GM13976 (cell line): ENCODE results near the gene LIG1.

Experiments
- DNase-seq: peaks from one replicate; pipeline ENCODE4 v3.0.0; 2012; ENCODE audit warnings: low spot score
- CTCF ChIP-seq: IDR thresholded peaks from 2 replicates; pipeline ENCODE4 v1.5.1; 2012; ENCODE audit warnings: borderline replicate concordance, mild to moderate bottlenecking; ENCODE audit not compliant: insufficient read depth; ENCODE audit errors: extremely low read depth, missing control alignments, control extremely low read depth
- in situ Hi-C: fragments of 300-500 bp; cut with MboI; formaldehyde crosslinking; loops from one replicate; pipeline ENCODE4 v1.12.0; 2022; ENCODE audit warnings: low sequenced_read_pairs, mixed read lengths, inconsistent platforms; ENCODE audit not compliant: unreplicated experiment

Gene LIG1

GRCh38 chr19:48169939-48170803 is at the start of gene LIG1, which contains the start of gene ZSWIM9:
Gene LIG1, minus strand, starts transcription at chr19:48170344. Its CDS starts 4,778 bp downstream, at chr19:48165566.
Gene ZSWIM9, plus strand, starts transcription at chr19:48170680. Its CDS starts 1,123 bp downstream, at chr19:48171803.
- peak; percentile 97 for DNase-seq
- no peak for TF ChIP-seq CTCF
- in situ Hi-C loops: no loop called here

- no peak for DNase-seq
- no peak for TF ChIP-seq CTCF
- in situ Hi-C loops: no loop called here
These were observed 48.9 kb upstream of the LIG1 start for GRCh38 chr19:48218997-48219396.

GRCh38 chr19:48216933-48217332 is 46.8 kb upstream of the LIG1 start:
- DNase-seq: no peak
- TF ChIP-seq CTCF: no peak
- in situ Hi-C loops: no loop called here

- TF ChIP-seq CTCF: no peak
- no peak for DNase-seq
- in situ Hi-C loops: no loop called here
These were observed 43.8 kb upstream of the LIG1 start for GRCh38 chr19:48213959-48214358.

- in situ Hi-C loops: no loop called here
- no peak for TF ChIP-seq CTCF
- DNase-seq: no peak
These were observed 39.9 kb upstream of the LIG1 start for GRCh38 chr19:48210005-48210404.

- no peak for DNase-seq
- no peak for TF ChIP-seq CTCF
- in situ Hi-C loops: no loop called here
These were observed 36.4 kb upstream of the LIG1 start for GRCh38 chr19:48206397-48207093.
